IPS-11a (cell line): ENCODE measurements around the gene SNTA1.
"Not testable (repeated sequence)": the region's sequence is repeated elsewhere in the genome, so short reads cannot be mapped to it uniquely, and the experiment has no call there.

ENCODE experiments used
- H3K4me3 ChIP-seq: one replicate; pipeline ENCODE4 v1.5.1; 2013; ENCODE audit warnings: low read depth, low read length, control low read depth

The SNTA1 gene

DNA sequence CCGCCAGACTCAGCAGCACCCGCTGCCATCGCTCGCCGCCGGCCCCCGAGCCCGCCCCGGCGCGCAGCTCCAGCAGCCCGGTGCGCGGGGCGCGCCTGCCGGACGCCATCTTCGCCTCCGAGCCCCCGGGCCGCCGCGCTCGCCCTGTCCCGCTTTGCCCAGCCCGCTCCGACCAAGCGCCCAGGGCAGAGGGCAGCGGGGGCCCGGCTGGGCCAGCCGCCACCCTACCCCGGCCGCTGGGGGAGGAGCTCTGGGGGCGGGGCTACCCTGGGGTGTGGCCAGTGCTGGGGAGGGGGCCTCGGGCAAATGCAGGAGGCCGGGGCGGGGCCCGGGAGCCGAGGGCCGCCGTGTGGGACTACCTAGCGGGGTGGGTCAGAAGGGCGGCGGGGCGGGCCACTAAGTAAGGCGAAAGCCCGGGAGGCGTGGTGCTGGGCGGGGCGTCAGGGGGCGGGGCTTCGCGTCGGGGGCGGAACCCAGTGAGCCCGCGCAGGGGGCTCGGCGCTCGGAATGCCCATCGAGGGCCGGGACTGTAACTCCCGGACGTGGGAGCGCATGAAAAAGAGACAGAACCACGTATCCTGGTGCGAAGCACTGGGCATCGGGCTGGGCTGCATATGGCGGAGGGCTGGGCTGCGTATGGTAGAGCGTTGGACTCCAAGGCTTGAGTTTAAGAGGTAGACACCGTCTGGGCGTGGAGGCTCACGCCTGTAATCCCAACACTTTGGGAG, at the start of gene SNTA1:
Gene SNTA1 (minus strand): TSS at position 252 of the 728 bp plus-strand sequence. CDS start 143 bp downstream, at position 109.
- peak within 1 kb of the TSS; percentile 60 for H3K4me3 ChIP-seq

DNA sequence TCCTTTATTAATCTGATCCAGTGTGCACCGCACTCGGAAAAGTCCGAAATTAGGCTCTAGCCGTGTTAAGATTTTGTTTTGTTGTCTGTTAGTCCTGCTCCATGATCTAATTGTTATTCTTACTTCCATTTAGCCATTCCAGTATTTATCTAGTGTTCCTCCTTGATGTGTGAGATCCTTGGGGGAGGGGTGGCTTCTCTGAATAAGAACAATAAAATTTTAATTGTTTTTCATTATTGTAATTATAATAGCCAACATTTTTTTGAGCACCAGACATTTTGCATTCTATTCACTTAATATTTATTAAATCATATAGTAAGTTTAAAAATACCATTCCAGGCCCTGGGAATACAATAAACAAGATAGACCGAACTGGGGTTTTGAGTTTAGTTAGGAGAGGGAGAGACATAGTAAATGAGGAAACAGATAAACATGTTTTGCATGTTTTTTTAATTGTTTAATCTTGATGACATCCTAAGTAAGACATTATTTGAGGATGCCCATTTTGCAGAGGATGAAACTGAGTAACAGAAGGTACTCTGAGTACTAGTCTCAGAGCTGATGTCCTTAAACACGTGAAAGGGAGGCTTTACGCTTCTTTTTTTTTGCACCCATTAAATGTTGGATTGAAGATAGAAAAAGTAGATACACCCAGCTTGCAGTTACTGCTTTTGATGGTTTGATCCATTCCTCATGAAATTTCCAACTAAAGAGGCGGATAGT, 47.5 kb upstream of the SNTA1 start:
- peak overlapping the region; percentile 77 for H3K4me3 ChIP-seq

DNA sequence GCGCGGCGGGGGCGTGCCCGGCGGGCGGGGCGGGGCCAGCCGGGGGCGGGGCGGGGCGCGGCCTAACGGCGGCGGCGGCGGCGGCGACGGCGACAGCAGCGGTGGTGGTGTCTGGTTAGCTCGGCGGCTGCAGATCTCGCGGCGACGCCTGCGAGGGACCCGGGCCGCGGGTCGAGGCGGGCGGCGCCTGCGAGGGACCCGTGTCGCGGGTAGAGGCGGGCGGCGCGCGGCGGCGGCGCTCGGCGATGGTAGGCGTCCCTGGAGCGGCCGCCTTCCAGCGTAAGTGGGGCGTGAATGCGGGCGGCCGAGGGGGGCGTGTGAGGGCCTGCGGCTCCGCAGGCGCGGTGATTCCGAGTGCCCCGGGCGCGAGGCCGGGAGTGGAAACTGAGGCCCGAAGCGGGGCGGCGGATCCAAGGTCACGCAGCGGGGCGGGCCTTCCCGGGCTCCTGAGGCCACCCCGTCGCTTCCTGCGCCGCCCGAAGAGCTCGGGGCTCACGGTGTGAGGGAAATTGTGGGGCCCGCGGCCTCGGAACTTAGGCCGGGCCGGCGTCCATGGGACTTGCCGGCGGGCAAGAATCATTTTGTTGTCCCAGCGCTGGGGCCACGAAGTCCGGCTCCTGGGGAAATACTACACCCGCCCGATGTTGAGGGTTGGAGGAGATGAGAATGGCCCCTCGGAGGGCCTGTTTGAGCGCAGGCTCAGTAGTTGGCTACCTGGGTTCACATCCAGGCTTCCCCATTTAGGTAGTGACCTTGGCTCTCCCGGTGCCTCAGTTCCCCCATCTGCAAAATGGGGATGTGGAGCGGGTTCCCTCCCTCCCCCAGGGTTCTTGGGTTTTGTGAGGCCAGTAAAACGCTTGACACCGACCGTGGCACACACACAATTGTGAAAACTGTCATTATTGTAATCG, 46.7 kb upstream of the SNTA1 start, which contains the start of gene CBFA2T2:
Gene CBFA2T2 (plus strand): TSS at position 74 of the 911 bp plus-strand sequence. CDS start 172 bp downstream, at position 246.
- H3K4me3 ChIP-seq, result peak within 1 kb of the TSS; percentile 77

DNA sequence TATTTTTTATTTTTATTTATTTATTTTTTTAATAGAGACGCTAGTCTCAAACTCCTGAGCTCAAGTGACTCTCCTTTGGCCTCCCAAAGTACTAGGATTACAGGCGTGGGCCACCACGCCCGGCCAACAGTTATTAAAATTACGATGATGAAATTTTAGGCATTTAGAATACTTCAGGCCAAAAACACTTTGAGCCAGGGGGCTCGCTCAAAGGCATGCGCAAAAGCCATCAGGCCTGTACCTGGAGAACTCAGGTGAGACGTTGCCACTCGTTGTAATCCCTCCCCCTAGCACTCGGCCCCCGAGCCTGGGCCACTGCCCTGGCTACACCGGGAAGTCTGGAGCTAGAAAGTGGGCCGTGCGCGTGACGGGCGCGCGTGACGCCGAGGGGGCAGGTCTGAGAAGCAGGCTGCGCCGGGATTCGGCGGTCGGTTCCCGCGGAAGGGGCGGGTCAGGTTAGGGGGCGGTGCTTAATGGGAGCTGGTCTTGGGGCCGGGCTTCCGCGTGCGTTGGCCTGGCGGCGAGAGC, 46.0 kb upstream of the SNTA1 start:
- peak overlapping the region; percentile 43 for H3K4me3 ChIP-seq

DNA sequence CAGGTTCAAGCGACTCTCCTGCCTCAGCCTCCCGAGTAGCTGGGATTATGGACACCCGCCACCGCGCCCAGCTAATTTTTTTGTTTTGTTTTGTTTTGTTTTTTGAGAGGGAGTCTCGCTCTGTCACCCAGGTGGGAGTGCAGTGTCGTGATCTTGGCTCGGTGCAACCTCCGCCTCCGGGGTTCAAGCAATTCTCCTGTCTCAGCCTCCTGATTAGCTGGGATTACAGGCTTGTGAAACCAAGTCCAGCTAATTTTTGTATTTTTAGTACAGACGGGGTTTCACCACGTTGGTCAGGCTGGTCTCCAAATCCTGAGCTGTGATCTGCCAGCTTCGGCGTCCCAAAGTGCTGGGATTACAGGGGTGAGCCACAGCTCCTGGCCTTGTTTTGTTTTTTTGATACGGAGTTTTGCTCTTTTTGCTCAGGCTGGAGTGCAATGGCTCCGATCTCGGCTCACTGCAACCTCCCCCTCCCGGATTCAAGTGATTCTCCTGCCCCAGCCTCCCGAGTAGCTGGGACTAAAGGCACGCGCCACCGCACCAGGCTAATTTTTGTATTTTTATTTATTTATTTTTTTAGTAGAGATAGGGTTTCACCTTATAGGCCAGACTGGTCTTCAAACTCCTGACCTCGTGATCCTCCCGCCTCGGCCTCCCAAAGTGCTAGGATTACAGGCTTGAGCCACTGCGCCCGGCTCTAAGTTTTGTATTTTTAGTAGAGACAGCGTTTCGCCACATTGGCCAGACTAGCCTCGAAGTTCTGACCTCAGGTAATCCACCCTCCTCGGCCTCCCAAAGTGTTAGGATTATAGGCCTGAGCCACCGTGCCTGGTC, 45.3 kb upstream of the SNTA1 start:
- not testable (repeated sequence) for H3K4me3 ChIP-seq

DNA sequence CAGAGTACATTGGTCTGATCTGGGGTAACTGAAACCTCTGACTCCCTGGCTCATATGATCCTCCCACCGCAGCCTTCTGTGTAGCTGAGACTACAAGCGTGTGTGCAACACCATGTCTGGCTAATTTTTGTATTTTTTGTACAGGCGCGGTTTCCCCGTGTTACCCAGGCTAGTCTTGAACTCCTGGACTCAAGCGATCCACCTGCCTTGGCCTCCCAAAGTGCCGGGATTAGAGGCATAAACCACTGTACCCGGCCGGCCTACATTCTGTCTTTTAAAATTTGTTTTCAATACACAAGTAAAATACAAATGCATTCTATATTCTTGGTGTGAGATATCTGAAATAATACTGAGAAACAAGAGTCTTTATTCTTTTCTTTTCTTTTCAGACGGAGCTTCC, 44.6 kb upstream of the SNTA1 start:
- no peak overlapping the region for H3K4me3 ChIP-seq

DNA sequence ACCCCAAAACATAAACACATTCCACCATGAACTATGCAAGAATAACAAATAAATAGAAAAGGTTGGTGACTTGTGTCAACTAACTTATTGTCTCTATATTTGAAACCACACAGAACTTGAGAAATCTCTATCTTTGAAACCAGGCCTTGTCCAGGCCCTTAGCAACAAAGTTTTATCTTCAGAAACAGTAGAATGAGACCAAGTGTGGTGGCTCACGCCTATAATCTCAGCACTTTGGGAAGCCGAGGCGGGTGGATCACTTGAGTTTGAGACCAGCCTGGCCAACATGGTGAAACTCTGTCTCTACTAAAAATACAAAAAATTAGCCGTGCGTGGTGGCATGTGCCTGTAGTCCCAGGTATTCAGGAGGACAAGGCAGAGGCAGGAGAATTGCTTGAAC, 39.6 kb upstream of the SNTA1 start:
- H3K4me3 ChIP-seq, result not testable (repeated sequence)

DNA sequence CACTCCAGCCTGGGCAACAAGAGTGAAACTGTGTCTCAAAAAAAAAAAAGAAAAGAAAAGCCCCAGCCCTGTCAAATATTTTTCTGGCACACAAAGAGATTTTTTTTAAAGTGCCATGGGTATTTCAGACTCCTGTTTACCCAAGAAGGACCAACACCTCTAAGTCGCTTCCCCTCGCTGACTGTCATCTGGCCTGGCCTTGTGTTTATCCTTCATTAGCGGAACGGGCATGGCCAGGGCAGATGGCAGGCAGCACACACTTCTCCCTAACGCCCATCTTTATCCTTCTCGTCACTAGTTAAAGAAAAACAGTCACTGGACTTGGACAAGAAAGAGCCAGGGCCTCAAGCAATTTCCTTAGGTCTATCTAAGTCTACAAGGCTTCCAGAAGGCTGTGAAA, 39.0 kb upstream of the SNTA1 start:
- H3K4me3 ChIP-seq, result no peak overlapping the region

DNA sequence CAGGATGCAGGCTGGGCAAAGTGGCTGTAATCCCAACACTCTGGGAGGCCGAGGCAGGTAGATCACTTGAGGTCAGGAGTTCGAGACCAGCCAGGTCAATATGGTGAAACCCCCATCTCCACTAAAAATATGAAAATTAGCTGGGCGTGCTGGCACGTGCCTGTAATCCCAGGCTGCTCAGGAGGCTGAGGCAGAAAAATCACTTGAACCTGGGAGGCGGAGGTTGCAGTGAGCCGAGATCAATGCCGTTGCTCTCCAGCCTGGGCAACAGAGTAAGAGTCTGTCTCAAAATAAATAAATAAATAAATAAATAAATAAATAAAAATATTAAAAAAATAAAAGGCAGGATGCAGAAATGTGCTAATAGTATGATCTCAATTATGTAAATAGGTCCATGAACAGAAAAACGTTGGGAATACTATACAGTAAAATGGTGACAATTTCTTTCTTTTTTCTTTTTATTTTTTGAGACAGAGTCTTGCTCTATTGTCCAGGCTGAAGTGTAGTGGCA, 37.9 kb upstream of the SNTA1 start:
- H3K4me3 ChIP-seq, result no peak overlapping the region

DNA sequence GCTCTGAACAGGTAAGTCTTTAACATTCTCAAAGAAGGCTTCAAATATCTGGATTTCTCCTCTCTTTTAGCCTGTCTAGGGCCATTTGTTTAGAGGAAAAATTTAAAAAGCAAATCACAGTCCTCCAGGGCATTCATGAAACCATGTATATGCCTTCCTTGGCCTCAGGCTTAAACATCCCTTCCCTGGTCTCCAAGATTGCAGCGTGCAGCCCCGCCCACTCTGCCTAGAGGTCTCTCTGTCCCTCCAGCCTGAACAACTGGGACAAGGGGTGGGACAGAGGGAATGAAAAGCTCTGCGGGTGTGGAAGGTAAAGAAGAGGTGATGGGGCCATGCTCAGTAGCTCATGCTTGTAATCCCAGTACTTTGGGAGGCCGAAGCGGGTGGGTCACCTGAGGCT, 36.5 kb upstream of the SNTA1 start:
- H3K4me3 ChIP-seq, result no peak overlapping the region

DNA sequence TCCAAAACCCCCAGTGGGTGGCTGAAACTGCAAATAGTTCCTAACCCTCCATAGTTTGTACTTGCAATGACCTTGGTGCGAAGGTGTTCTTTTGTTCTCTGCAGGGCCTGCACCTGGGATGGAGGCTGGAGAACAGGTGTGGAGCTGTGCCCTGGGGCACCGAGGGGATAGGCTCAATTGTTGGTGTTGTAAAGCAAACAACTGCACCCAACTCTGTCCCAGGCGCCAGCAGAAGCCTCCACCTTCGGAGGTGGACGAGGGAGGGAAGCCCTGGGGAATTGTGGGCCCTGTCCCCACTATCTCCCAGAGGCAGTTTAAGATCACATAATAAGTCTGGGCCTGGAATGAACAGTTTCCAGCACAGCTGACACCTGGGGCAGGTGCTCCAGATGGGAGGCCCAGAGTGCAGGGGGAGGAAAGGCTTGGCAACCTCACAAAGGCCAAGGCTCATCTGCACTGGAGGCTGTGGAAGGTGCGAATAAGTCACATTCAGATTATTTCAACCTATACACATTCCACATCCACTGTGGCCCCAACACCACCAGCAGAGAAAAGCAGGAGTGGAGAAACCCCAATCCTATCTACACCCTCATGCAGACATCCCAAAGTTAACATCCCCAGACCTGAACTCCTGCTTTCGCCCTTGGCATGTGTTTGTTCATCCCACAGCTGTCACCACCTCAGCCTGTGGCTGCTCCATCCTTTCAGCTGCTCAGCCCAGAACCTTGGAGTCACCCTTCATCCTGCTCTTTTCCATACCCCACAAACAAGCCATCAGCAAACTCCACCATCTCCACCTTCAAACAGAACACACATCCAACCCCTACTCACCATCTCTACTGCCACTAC, 34.0 kb upstream of the SNTA1 start:
- no peak overlapping the region for H3K4me3 ChIP-seq

DNA sequence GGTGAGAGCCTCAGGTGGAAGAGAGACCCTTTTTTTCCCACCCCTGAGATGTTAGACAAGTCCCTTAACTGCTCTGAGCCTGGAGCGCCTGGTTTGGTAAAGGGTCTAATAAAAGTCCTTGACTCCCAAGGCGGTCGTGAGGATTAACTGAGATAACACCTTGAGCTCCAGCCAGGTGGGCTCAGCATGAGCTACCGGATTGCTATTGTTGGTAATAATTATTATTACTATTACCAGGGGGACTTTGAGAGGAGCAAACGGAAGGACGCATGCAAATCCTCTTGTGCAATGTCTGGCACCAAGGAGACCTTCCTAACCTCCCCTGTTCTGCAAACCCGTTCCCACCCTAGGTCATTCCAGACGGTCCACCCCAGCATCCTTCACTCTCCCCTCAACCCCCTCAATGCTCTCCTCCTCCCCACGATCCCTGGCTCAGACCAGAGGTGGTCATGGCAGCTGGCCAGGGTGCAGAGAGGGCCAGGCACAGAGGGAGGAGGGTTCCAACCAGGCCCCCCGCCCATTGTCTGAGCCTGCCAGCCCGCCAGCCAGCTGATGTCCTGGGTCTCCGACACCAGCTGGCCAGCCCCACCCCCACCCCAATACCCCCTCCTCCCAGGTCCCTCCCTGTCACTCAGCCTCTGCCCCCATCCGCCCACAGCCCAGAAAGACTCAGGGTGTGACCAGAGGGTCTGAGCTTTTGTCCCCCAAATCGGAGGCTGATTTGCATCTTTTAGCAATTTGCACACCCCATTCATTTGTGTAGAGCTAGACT, 32.0 kb upstream of the SNTA1 start:
- H3K4me3 ChIP-seq, result no peak overlapping the region

DNA sequence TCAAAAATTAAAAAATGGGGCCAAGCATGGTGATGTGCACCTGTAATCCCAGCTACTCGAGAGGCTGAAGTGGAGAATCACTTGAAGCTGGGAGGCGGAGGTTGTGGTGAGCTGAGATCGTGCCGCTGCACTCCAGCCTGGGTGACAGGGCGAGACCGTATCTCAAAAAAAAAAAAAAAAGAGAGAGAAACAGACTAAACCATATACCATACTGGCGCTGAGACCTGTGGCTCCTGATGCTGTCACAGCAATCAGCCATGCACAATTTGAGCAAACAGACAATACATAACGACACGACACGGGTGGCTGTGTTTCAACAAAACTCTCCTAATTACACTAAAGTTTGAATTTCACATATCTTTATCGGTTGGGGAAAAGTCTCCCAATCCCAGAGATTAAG, 31.4 kb upstream of the SNTA1 start:
- no peak overlapping the region for H3K4me3 ChIP-seq

DNA sequence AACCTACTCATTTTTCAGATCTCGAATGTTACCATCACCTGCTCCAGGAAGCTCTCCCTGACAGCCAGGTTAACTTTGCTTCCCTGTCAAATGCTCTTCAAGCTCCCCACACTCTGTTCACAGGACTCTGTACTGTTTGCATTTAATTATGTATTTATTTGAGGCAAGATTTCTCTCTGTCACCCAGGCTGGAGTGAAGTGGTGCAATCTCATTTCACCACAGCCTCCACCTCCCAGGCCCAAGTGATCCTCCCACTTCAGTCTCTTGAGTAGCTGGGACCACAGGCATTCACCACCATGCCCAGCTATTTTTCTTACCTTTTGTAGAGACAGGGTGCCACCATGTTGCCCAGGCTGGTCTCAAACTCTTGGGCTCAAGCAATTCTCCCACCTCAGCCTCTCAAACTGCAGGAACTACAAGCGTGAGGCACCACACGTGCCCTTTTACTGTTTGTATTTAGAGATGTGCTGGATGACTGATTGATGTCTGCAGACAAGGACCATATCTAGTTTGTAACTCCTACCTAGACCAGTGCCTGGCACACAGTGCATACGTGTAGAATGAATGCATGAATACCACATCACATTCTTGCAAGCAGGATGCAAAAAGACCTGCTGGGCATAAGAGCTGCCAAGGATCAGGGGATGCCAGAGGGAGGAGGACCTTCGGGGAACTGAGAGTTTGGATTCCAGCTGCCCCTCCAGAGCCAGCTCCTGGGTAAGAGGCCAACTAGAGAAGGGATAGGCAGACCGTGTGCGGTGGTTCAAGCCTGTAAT, 30.7 kb upstream of the SNTA1 start:
- no peak overlapping the region for H3K4me3 ChIP-seq

DNA sequence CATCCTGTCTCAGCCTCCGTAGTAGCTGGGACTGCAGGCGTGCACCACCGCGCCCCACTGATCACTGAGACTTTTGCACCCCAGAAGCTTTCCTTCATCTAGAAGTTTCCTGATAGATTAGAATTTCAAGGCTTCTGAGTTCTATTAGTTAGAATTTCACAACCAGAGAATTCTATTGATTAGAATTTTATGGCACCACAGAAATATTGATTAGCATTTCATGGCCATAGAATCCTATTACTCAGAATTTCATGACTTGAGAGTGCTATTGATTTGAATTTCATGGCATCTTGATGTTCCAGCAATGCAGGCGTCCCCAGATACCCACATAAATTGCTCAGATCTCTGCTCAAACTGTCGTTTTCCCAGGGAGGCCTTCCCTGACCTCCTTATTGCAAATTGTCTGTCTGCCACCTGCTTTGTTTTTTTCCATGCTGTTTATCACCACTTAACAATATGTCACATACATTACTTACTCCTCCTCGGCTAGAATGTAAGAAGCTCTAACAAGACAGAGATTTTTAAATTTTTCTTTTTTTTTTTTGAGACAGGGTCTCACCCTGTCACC, 29.4 kb upstream of the SNTA1 start:
- no peak overlapping the region for H3K4me3 ChIP-seq

DNA sequence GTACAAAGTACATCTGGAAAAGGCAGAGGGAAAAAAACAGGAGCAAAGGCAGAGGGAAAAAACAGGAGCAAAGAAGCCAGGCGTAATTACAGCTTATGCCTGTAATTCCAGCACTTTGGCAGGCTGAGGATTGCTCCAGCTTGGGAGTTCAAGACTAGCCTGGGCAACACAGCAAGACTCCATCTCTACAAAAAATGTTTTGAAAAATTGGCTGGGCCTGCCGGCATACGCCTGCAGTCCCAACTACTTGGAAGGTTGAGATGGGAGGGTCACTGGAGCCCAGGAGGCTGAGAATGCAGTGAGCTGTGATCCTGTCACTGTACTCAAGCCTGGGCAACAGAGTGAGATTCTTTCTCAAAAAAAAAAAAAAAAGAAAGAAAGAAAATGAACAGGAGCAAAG, 27.3 kb upstream of the SNTA1 start:
- H3K4me3 ChIP-seq, result no peak overlapping the region

DNA sequence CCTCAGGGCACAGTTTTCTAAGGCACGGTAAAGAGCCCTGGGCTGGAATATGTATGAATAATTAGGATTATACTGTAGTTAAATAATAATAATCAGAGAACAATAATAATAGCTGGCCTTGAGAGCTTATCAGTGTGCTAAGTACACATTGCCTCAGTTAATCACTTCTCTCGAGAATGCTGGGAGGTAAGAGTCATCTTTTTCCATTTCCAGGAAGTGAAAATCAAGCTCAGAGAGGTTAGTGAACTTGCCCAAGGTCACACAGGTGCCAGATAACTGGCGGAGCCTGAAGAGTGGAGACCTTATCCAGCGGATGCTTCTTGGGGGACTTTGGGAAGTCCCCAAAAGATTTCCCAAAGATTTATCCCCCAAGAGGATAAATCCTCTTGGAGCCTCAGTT, 26.9 kb upstream of the SNTA1 start:
- no peak overlapping the region for H3K4me3 ChIP-seq
